HG03575 (cell line): Measurements from ENCODE around the gene NUP93.

ENCODE experiments used
- ATAC-seq: cut with Tn5 transposase; IDR thresholded peaks from one replicate; pipeline ENCODE4 v1.9.1; 2021; ENCODE audit not compliant: unreplicated experiment, insufficient number of reproducible peaks, low FRiP score; ENCODE audit errors: extremely low read depth

NUP93 gene

GRCh38 chr16:56836410-56837230 lies 106.7 kb downstream of the NUP93 start:
- ATAC-seq: no peak

- ATAC-seq: no peak
Observed at GRCh38 chr16:56838622-56839337, 108.9 kb downstream of the NUP93 start.

GRCh38 chr16:56841233-56841632 lies 111.3 kb downstream of the NUP93 start:
- ATAC-seq: no peak

GRCh38 chr16:56841659-56842058 lies 111.7 kb downstream of the NUP93 start:
- no peak for ATAC-seq

- ATAC-seq: no peak
Observed at GRCh38 chr16:56842133-56842532, 112.2 kb downstream of the NUP93 start.

GRCh38 chr16:56844056-56844455 lies 114.1 kb downstream of the NUP93 start:
- no peak for ATAC-seq

GRCh38 chr16:56847173-56847910 lies 117.4 kb downstream of the NUP93 start:
- no peak for ATAC-seq

- ATAC-seq: no peak
Observed at GRCh38 chr16:56848029-56848936, 118.4 kb downstream of the NUP93 start.

GRCh38 chr16:56848955-56849689 lies 119.2 kb downstream of the NUP93 start:
- ATAC-seq: no peak

GRCh38 chr16:56849690-56850680 lies 120.1 kb downstream of the NUP93 start:
- no peak for ATAC-seq

GRCh38 chr16:56851671-56852400 lies 121.9 kb downstream of the NUP93 start:
- no peak for ATAC-seq

- no peak for ATAC-seq
Observed at GRCh38 chr16:56852401-56852730, 122.4 kb downstream of the NUP93 start.

GRCh38 chr16:56852968-56853367 lies 123.0 kb downstream of the NUP93 start:
- no peak for ATAC-seq

GRCh38 chr16:56855201-56855600 lies 125.3 kb downstream of the NUP93 start:
- ATAC-seq: no peak

- ATAC-seq: no peak
Observed at GRCh38 chr16:56855946-56856345, 126.0 kb downstream of the NUP93 start.

- ATAC-seq: no peak
Observed at GRCh38 chr16:56856876-56857447, 127.0 kb downstream of the NUP93 start.
